GM11168 (cell line): ENCODE measurements around the gene TNIK.
"Not testable (repeated sequence)": the region's sequence is repeated elsewhere in the genome, so short reads cannot be mapped to it uniquely, and the experiment has no call there.

Source experiments
- in situ Hi-C: fragments of 300-500 bp; cut with MboI; formaldehyde crosslinking; loops from one replicate; pipeline ENCODE4 v1.12.0; 2022; ENCODE audit warnings: low sequenced_read_pairs; ENCODE audit not compliant: unreplicated experiment

TNIK gene

GRCh38 chr3:171427771-171428320 is 32.4 kb downstream of the TNIK start:
- in situ Hi-C loops, result no loop called here

DNA sequence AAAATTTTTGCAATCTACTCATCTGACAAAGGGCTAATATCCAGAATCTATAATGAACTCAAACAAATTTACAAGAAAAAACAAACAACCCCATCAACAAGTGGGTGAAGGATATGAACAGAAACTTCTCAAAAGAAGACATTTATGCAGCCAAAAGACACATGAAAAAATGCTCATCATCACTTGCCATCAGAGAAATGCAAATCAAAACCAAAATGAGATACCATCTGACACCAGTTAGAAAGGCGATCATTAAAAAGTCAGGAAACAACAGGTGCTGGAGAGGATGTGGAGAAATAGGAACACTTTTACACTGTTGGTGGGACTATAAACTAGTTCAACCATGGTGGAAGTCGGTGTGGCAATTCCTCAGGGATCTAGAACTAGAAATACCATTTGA is 36.1 kb downstream of the TNIK start:
- in situ Hi-C loops, result not testable (repeated sequence)

- in situ Hi-C loops, result not testable (repeated sequence)
These were observed 37.4 kb downstream of the TNIK start for GRCh38 chr3:171422855-171423254.

DNA sequence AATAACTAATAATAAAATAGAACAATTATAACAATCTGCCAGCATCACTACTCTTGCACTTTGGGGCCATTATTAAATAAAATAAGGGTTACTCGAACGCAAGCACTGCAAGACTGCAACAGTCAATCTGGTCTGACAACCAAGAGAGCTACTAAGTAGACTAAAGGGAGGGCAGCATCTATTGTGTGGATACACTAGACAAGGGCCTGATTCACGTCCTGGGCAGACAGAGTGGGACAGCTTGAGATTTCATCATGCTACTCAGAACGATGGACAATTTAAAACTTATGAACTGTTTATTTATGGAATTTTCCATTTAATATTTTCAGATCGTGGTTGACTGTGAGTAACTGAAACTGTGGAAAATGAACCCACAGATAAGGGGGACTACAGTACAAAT is 39.5 kb downstream of the TNIK start:
- in situ Hi-C loops, result no loop called here

DNA sequence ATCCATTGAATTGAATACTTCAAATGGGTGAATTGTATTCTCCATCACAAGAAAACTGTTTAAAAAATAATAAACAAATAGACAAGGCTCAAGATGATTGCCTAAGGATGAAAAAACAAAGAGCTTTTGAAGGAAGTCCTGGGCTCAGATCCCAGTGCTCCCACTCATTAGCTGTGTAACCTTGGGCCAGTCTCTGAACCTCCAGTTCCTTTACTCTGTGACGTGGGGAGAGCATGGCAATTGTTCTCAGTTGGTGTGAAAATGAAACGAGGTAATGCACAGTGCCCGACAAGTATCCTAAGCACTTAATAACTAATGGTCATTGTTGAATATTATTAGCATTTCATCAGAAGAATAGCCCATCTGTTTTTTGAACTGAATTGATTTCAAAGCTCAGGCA is 40.7 kb downstream of the TNIK start:
- in situ Hi-C loops, result no loop called here

- in situ Hi-C loops, result no loop called here
These were observed 42.4 kb downstream of the TNIK start for GRCh38 chr3:171417813-171418212.

DNA sequence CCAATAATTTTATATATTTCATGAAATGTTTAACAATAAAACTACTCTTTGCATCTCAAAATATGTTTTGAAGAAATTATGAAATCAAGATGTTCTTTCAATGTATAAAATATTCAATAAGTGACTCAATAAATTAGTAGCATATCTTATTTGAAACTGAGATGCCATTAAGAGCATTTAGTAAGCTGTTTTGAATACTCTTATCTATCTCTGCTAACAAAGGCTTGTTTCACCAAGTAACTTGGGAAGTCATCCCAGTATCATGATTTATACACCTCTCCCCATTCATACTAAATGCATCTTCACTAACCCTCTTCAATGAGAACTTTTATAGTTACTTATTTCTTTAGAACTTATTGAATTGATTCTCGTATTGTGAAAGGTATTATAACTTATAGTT is 43.1 kb downstream of the TNIK start:
- in situ Hi-C loops, result no loop called here

- in situ Hi-C loops, result no loop called here
These were observed 43.5 kb downstream of the TNIK start for GRCh38 chr3:171416666-171417065.

DNA sequence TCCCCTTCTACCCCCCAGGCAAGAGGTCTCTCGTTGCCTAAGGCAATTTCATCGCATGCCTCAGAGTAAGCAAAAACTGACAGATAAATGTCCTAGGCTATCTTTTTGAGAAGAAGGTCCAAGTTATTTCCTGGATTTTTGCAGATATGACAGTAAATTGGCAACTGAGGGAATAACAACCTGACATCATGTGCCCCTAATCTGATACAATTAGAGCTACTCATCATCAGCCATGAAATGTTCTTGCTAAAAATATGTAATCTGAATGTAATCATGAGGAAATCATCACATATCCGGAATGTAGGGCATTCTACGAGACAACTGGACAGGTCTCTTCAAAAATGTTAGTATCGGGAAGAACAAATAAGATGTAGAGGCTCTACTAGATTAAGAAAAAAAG is 44.1 kb downstream of the TNIK start:
- in situ Hi-C loops, result no loop called here

DNA sequence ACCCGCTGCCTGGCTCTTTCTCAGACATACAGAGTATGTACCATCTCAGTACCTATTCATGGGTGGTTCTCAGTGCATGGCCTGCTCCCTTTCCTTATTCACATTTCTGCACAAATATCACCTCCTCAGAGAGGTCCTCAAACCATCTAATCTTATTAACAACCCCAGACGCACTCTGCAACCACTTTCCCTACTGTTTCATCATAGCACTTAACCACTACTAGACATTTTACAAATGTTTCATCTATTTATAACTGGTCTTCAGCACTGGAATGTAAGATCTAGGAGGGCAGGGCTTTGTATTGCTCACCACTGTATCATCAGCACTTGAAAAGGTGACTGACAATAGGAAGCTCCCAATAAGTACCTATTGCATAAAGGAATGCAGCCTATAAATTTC is 45.1 kb downstream of the TNIK start:
- in situ Hi-C loops, result no loop called here

- in situ Hi-C loops, result no loop called here
These were observed 47.7 kb downstream of the TNIK start for GRCh38 chr3:171412473-171412872.

- in situ Hi-C loops, result no loop called here
These were observed 48.2 kb downstream of the TNIK start for GRCh38 chr3:171412054-171412453.

DNA sequence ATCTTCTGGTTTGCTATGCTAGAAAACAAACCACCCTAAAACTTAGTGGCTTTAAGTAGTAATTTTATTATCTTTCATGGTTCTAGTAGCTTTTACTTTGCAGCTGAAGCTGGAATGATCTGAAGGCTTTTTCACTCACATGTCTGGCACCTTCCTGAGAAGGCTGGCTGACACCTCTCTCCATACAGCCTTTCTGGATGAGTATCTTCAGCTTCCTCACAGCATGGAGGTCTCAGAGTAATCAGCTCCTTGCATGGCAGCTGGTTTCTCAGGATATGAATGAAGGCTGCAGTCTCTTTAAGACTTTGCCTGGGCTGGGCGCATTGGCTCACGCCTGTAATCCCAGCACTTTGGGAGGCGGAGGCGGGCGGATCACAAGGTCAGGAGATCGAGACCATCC is 50.0 kb downstream of the TNIK start:
- in situ Hi-C loops, result no loop called here

DNA sequence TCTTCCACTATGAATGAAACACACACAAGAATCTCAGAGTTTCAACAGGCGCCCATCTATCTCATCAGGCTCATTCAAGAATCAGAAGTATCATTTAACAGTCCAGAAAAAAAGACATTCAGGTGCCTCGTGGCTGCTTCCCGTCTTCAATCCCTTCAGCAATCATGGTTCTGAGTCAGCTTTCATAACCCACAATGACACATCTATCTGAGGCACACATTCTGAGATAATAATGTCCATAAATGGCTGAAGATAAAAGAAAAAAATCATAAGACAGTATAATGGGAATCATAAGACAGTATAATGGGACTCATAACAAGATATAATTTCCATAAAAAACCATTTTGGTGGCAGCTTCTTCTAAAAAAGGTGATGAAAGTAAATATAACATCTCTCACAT is 52.4 kb downstream of the TNIK start:
- in situ Hi-C loops, result no loop called here

- in situ Hi-C loops, result no loop called here
These were observed 55.7 kb downstream of the TNIK start for GRCh38 chr3:171404376-171404967.

DNA sequence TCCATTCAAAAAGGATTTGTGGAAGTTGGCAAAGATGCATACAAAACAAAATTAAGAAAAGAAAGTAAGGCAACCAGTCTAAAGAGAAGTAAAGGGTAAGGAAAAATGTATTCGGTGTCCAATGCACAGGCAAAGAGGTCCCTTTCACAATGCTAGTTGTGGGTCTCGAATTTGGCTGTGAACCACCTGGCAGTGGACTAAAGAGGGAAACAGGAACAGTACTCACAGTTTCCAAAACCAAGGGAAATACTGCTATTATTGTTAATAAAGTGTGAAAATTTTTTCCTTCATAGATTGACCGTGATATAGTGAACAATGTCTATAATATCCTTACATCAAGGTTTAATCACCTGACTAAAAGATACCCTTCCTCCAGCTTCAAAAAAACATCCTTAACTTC is 57.9 kb downstream of the TNIK start:
- in situ Hi-C loops, result no loop called here

DNA sequence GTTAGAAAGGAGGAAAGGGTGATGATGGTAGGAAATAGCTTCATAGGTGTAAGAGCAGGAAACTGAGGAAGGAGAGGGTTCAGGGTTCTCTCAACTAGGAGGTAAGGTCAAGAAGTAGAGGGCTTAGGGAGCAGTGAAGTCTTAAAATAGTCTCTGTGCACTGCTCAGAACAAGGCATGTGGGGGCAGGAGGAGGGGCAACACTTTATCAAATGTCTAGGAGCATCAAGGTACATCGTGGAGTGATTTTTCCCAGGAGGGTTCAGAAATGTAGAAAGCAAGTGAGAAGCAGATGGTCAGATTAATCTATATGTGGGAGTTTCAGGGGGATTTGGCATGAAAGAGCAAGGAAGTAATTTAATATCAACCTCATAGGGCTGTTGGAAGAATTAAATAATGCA is 58.8 kb downstream of the TNIK start:
- in situ Hi-C loops, result no loop called here

DNA sequence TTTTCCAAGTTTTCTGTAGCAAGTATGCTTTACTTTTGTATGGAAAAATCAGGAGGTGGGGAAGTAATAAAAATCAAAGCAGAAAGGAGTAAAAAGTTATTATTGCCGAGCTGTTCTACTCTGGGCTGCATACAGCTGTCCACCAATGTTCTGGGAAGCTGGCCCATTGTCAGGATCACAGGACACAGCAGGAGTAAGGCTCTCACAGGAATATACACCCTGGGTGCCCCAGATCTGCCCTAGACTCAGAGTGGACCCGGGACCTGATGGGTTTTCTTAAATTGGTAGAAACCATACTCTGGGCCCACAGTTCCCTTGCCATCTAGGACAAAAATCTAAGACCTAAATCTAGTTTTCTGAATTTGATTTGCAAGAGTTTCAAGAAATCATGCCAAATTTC is 60.4 kb downstream of the TNIK start:
- in situ Hi-C loops, result no loop called here

DNA sequence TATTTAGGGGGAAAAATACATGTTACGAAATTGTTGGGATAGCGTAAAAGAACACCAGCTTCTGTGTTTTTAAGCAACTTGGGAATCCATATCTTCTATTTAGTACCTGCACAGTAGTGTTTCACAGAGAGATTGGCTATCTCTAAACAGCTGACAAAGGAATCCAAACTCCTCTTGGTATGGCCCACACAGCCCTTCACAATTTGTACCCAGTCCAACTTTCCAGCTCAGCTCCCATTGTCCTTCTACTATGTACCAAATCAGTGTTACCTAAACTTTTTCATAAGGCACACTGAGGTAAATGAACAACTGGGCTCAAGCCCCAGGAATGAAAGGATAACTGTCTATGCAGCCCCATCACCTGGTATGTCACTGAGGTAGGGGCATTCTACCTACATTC is 61.9 kb downstream of the TNIK start:
- in situ Hi-C loops, result no loop called here

- in situ Hi-C loops, result no loop called here
These were observed 63.1 kb downstream of the TNIK start for GRCh38 chr3:171397089-171397488.

GRCh38 chr3:171396048-171396447 is 64.2 kb downstream of the TNIK start:
- in situ Hi-C loops, result no loop called here

- in situ Hi-C loops, result no loop called here
These were observed 67.0 kb downstream of the TNIK start for GRCh38 chr3:171393032-171393744.
